PFSK-1 (cell line): ENCODE data around the gene DDAH1.

Experiments
- FOXP2 ChIP-seq: optimal IDR thresholded peaks from 2 replicates; pipeline ENCODE3; 2011; ENCODE audit warnings: borderline replicate concordance, control low read depth, inconsistent platforms; ENCODE audit not compliant: insufficient read depth; ENCODE audit errors: extremely low read length, extremely low read depth
- POLR2AphosphoS5 ChIP-seq: IDR thresholded peaks from 2 replicates; pipeline ENCODE4 v1.6.1; 2012; ENCODE audit warnings: low read depth, mild to moderate bottlenecking, control low read depth, low read length, moderate library complexity
- REST ChIP-seq, 2 experiments: IDR thresholded peaks; 2 replicates each; pipeline versions ENCODE4 v1.6.1 to v1.8.0; 2011 to 2012; ENCODE audit warnings: low read depth in 2 of 2, low read length in 2 of 2, control low read depth in 1 of 2, inconsistent platforms in 1 of 2, mild to moderate bottlenecking in 1 of 2, moderate library complexity in 1 of 2; ENCODE audit not compliant: insufficient read depth in 1 of 2
- SIN3A ChIP-seq: IDR thresholded peaks from 2 replicates; pipeline ENCODE4 v1.6.1; 2012; ENCODE audit warnings: mild to moderate bottlenecking, low read length, moderate library complexity, borderline replicate concordance; ENCODE audit not compliant: insufficient read depth
- TAF1 ChIP-seq: IDR thresholded peaks from 2 replicates; pipeline ENCODE4 v1.6.1; 2012; ENCODE audit warnings: low read length, control low read depth, borderline replicate concordance; ENCODE audit not compliant: insufficient read depth

GRCh38 chr1:85406081-85406480, 58.9 kb downstream of the DDAH1 start:
- TF ChIP-seq POLR2AphosphoS5 (no peak), REST (IDR thresholded peaks at IDR 0.05; ENCODE audit: insufficient read depth in 1 of 2, low read depth in 2 of 2, low read length in 2 of 2) (no peak), TAF1 (no peak), SIN3A (no peak), FOXP2 (no peak)
